HG02938 (cell line): Measurements from ENCODE around the gene TTC12.

Experiments
- ATAC-seq: cut with Tn5 transposase; IDR thresholded peaks from one replicate; pipeline ENCODE4 v1.9.1; 2021; ENCODE audit warnings: mild to moderate bottlenecking, moderate library complexity; ENCODE audit not compliant: unreplicated experiment

TTC12 gene

DNA sequence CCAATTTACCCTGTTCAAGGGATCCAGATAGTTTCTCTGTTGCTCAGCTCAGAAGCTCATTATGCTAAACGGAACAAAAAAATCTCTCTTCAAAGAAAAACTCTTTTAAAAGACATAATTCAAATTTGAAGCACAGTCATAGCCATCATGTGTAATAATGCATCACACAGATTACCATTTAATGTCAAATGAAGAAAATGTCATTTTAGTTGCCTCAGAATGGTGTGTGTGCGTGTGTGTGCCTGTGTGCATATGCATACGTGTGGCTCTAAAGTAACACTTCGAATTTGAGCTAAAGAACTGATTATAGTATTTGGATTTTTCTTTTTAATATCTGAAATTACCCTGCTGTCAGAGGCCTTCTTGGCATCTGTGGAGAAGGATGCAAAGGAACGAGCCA is 9.9 kb downstream of the TTC12 start:
- ATAC-seq = no peak

GRCh38 chr11:113329725-113330124 is 15.3 kb downstream of the TTC12 start:
- ATAC-seq = no peak

DNA sequence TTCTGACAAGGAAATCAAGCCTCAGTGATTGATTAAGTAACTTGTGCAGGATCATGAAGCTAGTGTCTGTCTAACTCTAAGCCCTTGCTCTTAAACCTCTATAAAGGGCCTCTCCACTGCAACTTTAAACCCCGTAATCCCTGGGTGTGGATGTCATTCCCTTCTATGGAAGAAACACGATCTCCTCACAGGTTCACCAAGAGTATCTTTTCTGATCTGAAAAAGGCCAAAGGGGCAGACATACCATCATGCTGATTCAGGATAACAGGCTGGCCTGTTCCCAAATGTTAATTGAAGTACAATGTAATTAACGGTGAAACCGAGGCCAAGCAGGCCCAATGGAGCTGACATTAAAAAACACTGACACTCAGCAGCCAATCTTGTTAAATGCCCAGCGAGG is 17.1 kb downstream of the TTC12 start:
- ATAC-seq = no peak

DNA sequence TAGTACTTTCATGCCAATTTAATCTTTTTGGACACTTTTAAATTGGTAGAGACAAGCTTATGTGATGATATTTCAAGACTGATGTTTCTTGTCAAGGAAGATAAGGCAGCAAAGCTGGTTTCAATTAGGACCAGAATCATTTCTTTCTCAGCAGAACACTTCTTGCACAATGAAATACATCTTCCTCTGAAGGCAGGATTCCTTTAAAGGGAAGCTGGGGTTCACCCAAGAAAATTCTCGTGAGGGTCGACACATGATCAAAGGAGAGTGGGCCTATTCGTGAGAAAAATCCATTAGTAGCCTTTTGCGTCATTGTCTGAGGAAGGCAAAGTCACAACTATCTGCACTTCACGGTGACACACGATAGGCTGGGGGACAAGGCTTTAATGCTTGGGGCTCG is 17.6 kb downstream of the TTC12 start:
- no peak for ATAC-seq

DNA sequence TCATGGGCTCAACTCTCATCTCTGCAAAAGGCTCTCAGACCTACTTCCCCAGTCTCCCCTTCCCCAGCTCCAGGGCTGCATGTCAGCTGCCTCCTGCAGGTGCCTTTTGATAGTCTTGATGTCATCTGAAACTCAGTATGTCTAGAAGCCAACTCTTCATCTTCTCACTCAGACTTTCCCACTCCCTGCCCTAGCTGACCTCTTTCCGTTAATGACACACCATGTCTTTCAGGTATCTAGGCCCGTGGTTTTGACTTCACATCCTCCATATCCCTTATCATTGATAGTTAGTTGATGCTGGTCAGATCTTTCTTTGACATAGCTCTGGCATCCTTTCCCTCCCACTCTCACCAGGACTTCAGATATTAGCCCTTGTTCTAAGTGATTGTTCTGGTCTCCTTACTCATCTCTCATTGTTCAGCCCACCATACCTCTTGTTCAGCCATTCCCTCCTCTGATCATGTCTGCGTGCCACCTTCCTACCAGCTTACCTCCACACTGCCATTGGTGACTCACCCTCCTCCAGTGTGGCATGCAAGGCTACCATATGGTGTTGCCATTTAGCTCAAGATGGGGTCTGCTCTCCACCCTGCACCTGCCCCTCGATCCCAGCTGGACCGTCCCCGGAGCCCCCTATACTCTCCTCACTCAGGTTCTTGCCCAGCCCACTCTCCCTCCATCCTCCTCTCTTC is 18.4 kb downstream of the TTC12 start:
- ATAC-seq = no peak

DNA sequence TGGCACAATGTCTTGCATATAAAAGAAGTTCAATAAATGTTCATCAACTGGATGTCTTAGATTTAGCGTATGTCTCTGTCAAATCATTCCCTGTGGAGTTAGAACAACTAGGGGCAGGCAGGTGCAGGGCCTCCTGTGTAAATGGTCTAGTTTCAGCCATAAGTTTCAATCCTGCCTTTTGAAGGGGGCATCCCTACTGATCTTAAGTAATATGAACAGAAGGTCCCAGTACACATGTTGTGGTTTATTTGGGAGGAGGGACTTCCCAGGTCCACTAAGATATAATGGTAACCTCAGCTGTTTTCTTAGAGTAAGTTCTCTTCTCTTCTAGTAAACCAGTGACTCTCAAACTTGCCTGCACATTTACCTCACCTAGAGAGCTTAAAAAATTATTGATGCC is 19.8 kb downstream of the TTC12 start:
- peak; percentile 53 for ATAC-seq

- ATAC-seq = no peak
Observed at GRCh38 chr11:113338730-113339129, 24.3 kb downstream of the TTC12 start.

GRCh38 chr11:113339929-113340589 is 25.7 kb downstream of the TTC12 start:
- no peak for ATAC-seq

DNA sequence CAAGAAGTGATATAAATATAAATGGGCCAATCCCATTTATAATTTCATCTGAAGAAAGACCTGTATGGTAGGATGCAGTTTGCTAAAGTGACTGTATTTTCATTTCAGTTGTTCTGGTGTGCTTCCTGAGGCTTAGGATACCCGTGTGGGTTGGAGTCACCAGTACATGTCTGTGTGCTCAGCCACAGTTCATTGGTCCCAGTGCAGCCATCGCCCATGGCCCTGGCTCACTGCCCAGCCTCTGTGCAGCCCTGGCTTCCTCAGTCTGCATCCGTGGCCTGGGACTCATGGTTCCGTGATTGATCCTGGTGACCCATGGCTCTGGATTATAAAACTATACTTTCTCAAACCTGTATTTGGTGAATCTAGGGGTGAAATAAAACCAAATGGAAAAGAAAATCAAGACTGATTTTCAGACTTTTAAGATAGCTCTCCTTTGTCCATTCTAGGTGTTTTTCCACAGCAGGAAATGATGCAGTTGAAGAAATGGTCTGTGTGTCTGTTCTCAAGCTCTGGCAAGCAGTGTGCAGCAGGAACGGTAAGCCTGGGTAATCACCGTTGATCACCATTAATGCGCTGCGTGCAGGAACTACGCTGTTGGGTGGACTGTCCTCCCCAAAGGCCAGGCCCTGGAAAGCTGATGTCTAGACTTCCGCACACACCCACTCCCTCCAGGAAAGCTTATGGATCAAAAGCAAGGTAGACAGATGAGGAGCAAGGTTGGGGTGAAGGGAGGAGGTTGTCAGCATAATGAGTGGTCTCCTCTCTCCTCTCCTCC is 27.2 kb downstream of the TTC12 start:
- no peak for ATAC-seq

- ATAC-seq = no peak
Observed at GRCh38 chr11:113345978-113346377, 31.6 kb downstream of the TTC12 start.

DNA sequence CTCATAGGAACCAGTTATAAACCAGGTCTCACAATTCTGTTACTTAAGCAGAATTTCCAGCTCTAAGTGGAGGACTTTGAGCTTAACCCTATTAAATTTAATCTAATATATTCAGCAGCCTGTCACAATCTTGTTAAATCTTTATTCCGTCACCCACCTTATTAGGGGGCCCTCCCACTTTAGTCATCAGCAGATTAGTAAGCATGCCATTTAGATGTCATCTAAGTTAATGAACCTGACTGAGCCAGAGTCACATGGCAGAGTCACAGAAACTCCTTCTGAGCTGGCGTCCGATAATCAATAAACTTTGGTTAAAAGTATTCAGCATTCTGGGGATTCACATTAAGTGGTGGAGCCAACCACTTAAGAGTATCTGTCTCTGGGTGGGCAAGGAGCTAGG is 35.1 kb downstream of the TTC12 start:
- no peak for ATAC-seq

GRCh38 chr11:113350336-113351067 is 36.1 kb downstream of the TTC12 start:
- ATAC-seq = no peak

- ATAC-seq = no peak
Observed at GRCh38 chr11:113351068-113351450, 36.7 kb downstream of the TTC12 start.

- no peak for ATAC-seq
Observed at GRCh38 chr11:113351480-113351879, 37.1 kb downstream of the TTC12 start.

DNA sequence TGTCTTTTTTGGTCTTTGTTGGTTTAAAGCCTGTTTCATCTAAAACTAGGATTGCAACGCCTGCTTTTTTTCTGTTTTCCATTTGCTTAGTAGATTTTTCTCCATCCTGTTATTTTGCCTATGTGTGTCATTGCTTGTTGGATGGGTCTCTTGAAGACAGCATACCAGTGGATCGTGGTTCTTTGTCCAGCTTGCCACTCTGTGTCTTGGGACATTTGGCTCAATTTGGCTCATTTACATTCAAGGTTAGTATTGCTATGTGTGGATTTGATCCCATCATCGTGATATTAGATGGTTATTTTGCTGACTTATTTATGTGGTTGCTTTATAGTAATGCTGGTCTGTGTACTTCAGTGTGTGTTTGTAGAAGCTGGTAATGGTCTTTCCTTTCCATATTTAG is 41.8 kb downstream of the TTC12 start:
- ATAC-seq = no peak

DNA sequence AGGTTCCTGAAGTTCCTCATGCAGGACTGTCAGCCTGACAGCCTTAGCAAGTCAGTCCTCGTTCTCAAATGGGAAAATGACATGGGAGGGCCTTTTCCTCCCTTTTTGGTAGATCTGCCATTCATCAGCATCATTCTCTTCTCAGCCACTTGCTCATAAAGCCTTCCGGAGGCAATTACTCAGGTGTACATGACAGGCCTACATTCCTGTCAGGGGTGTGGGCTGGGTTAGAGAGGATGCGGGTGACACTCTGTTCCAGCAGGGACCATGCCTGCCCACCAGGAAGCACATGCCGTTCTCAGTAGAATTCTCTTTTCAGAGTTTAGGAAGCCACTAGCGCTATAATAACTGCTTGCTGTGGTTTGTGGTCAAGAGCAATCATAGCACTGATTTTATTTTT is 49.0 kb downstream of the TTC12 start:
- no peak for ATAC-seq

- no peak for ATAC-seq
Observed at GRCh38 chr11:113363996-113364641, 49.7 kb downstream of the TTC12 start.

- ATAC-seq = no peak
Observed at GRCh38 chr11:113365895-113366294, 51.5 kb downstream of the TTC12 start.

DNA sequence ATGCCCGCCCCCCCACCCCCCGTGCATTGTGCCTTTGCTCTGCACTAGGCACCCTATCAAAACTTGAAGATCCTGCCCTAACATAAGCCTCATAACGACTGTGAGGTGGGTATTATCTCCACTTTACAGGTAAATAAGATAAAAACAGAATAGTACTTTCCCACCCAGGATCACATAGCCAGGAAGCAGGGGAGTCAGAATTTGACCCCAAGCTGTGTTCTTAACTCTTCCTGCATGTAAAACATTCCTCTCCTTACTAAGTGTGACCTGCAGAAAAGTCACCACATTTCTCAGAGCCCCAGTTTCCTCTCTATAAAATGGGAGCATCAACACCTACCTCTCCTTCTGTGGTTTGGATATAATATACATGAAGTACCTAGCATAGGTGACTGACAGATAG is 55.0 kb downstream of the TTC12 start:
- ATAC-seq = no peak

DNA sequence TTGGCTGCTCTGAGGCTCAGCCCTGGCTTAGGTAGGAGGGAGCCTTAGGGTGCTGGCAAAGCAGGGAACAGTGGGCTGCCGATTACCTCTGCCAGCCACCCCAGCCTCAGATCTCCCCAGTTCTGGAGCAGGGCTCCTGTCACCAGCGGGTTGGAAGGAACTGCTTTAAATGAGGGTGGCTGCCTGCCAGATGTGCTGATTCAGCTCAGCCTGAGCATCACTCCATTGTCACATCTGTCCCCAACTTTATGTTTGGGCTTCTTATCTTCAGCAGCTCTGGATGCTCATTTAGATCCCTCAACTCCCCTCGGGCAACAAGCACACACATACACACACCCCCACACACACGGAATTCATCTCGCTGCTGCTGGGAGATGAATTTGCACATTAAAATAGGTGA is 56.3 kb downstream of the TTC12 start:
- no peak for ATAC-seq

DNA sequence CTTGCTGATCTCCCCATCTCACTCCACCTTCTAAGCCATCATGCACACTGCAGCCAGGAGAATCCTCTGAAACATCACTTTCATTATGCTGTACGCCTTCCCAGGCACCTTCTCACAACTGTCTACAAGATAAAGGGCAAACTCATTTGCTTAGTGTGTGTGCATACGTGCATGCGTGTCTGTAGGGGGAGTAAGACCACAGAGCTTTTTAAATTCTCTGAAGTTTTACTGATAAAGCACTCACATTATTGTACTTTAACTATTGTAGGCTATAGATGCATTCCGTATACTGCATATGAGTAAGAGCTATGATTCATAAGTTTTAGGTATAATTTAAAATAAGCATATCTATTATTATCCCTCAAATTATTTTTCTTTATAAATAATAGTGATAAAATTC is 57.9 kb downstream of the TTC12 start:
- ATAC-seq = no peak
